ENCODE results near the gene PBX1.
A peak's percentile ranks its signal among the peaks of the same experiment; 100 is the strongest.

PBX1 gene

GRCh38 chr1:164720440-164721227 lies 161.7 kb downstream of the PBX1 start:
- H3K9me3 Mint-ChIP-seq, result peaks cover 12% of the 10 kb centered on the region
- no peak overlapping the region for H3K27ac Mint-ChIP-seq
- peaks cover 13% of the 10 kb centered on the region for H3K4me1 Mint-ChIP-seq
- H3K4me3 Mint-ChIP-seq, result no peak overlapping the region
- ATAC-seq (peak; percentile 40), DNase-seq (no peak)
- no peaks in the 10 kb centered on the region for H3K36me3 Mint-ChIP-seq (ENCODE audit: low read depth)
- H3K27me3 Mint-ChIP-seq, result peaks cover 7% of the 10 kb centered on the region

- Mint-ChIP-seq H3K27me3 (peaks cover 7% of the 10 kb centered on the region), H3K36me3 (ENCODE audit: low read depth) (no peaks in the 10 kb centered on the region), H3K27ac (no peak overlapping the region), H3K4me3 (no peak overlapping the region), H3K9me3 (peaks cover 12% of the 10 kb centered on the region), H3K4me1 (peaks cover 13% of the 10 kb centered on the region)
- ATAC-seq (no peak), DNase-seq (no peak)
Observed at GRCh38 chr1:164721228-164721496, 162.2 kb downstream of the PBX1 start.

- Mint-ChIP-seq H3K4me3 (no peak overlapping the region), H3K9me3 (peaks cover 8% of the 10 kb centered on the region), H3K4me1 (peaks cover 10% of the 10 kb centered on the region), H3K36me3 (ENCODE audit: low read depth) (no peaks in the 10 kb centered on the region), H3K27me3 (peaks cover 6% of the 10 kb centered on the region), H3K27ac (no peak overlapping the region)
- no peak for DNase-seq
- no peak for ATAC-seq
Observed at GRCh38 chr1:164723296-164723798, 164.4 kb downstream of the PBX1 start.

- H3K27ac Mint-ChIP-seq, result no peak overlapping the region
- no peak overlapping the region for H3K4me3 Mint-ChIP-seq
- DNase-seq (no peak), ATAC-seq (no peak)
- H3K9me3 Mint-ChIP-seq, result peaks cover 8% of the 10 kb centered on the region
- H3K4me1 Mint-ChIP-seq, result peaks cover 10% of the 10 kb centered on the region
- no peaks in the 10 kb centered on the region for H3K36me3 Mint-ChIP-seq (ENCODE audit: low read depth)
- H3K27me3 Mint-ChIP-seq, result peaks cover 3% of the 10 kb centered on the region
Observed at GRCh38 chr1:164725401-164725800, 166.4 kb downstream of the PBX1 start.

- Mint-ChIP-seq H3K9me3 (peaks cover 8% of the 10 kb centered on the region), H3K36me3 (ENCODE audit: low read depth) (no peaks in the 10 kb centered on the region), H3K4me3 (no peak overlapping the region), H3K27ac (no peak overlapping the region), H3K27me3 (peaks cover 3% of the 10 kb centered on the region), H3K4me1 (peaks cover 2% of the 10 kb centered on the region)
- no peak for ATAC-seq
- DNase-seq, result no peak
Observed at GRCh38 chr1:164726235-164726634, 167.3 kb downstream of the PBX1 start.

GRCh38 chr1:164728719-164729118 lies 169.7 kb downstream of the PBX1 start:
- H3K27ac Mint-ChIP-seq, result no peak overlapping the region
- H3K27me3 Mint-ChIP-seq, result no peaks in the 10 kb centered on the region
- ATAC-seq (no peak), DNase-seq (no peak)
- no peaks in the 10 kb centered on the region for H3K36me3 Mint-ChIP-seq (ENCODE audit: low read depth)
- H3K4me1 Mint-ChIP-seq, result no peaks in the 10 kb centered on the region
- H3K4me3 Mint-ChIP-seq, result no peak overlapping the region
- H3K9me3 Mint-ChIP-seq, result peaks cover 4% of the 10 kb centered on the region

- Mint-ChIP-seq H3K9me3 (no peaks in the 10 kb centered on the region), H3K27ac (no peak overlapping the region), H3K4me1 (no peaks in the 10 kb centered on the region), H3K4me3 (no peak overlapping the region), H3K36me3 (ENCODE audit: low read depth) (no peaks in the 10 kb centered on the region), H3K27me3 (no peaks in the 10 kb centered on the region)
- DNase-seq (no peak), ATAC-seq (no peak)
Observed at GRCh38 chr1:164731161-164731876, 172.3 kb downstream of the PBX1 start.

GRCh38 chr1:164733070-164733469 lies 174.1 kb downstream of the PBX1 start:
- no peak overlapping the region for H3K4me3 Mint-ChIP-seq
- ATAC-seq (no peak), DNase-seq (no peak)
- no peaks in the 10 kb centered on the region for H3K4me1 Mint-ChIP-seq
- H3K27ac Mint-ChIP-seq, result no peak overlapping the region
- peaks cover 2% of the 10 kb centered on the region for H3K27me3 Mint-ChIP-seq
- no peaks in the 10 kb centered on the region for H3K9me3 Mint-ChIP-seq
- no peaks in the 10 kb centered on the region for H3K36me3 Mint-ChIP-seq (ENCODE audit: low read depth)

GRCh38 chr1:164733734-164734133 lies 174.8 kb downstream of the PBX1 start:
- Mint-ChIP-seq H3K27ac (no peak overlapping the region), H3K9me3 (no peaks in the 10 kb centered on the region), H3K4me1 (no peaks in the 10 kb centered on the region), H3K27me3 (peaks cover 2% of the 10 kb centered on the region), H3K4me3 (no peak overlapping the region), H3K36me3 (ENCODE audit: low read depth) (no peaks in the 10 kb centered on the region)
- ATAC-seq, result no peak
- no peak for DNase-seq

GRCh38 chr1:164735315-164736052 lies 176.5 kb downstream of the PBX1 start:
- no peak for DNase-seq
- no peak overlapping the region for H3K4me3 Mint-ChIP-seq
- no peak overlapping the region for H3K27ac Mint-ChIP-seq
- H3K36me3 Mint-ChIP-seq (ENCODE audit: low read depth), result no peaks in the 10 kb centered on the region
- no peaks in the 10 kb centered on the region for H3K4me1 Mint-ChIP-seq
- ATAC-seq, result no peak
- H3K27me3 Mint-ChIP-seq, result peaks cover 2% of the 10 kb centered on the region
- no peaks in the 10 kb centered on the region for H3K9me3 Mint-ChIP-seq

- no peaks in the 10 kb centered on the region for H3K4me1 Mint-ChIP-seq
- no peaks in the 10 kb centered on the region for H3K36me3 Mint-ChIP-seq (ENCODE audit: low read depth)
- ATAC-seq, result no peak
- H3K27me3 Mint-ChIP-seq, result peaks cover 2% of the 10 kb centered on the region
- no peaks in the 10 kb centered on the region for H3K9me3 Mint-ChIP-seq
- no peak for DNase-seq
- H3K4me3 Mint-ChIP-seq, result no peak overlapping the region
- no peak overlapping the region for H3K27ac Mint-ChIP-seq
Observed at GRCh38 chr1:164736137-164736536, 177.2 kb downstream of the PBX1 start.

GRCh38 chr1:164739189-164739588 lies 180.2 kb downstream of the PBX1 start:
- Mint-ChIP-seq H3K27ac (no peak overlapping the region), H3K4me3 (no peak overlapping the region), H3K9me3 (no peaks in the 10 kb centered on the region), H3K27me3 (peaks cover 2% of the 10 kb centered on the region), H3K36me3 (ENCODE audit: low read depth) (no peaks in the 10 kb centered on the region), H3K4me1 (no peaks in the 10 kb centered on the region)
- ATAC-seq (no peak), DNase-seq (no peak)

- no peaks in the 10 kb centered on the region for H3K4me1 Mint-ChIP-seq
- H3K9me3 Mint-ChIP-seq, result no peaks in the 10 kb centered on the region
- no peak overlapping the region for H3K4me3 Mint-ChIP-seq
- H3K36me3 Mint-ChIP-seq (ENCODE audit: low read depth), result no peaks in the 10 kb centered on the region
- H3K27ac Mint-ChIP-seq, result no peak overlapping the region
- peaks cover 2% of the 10 kb centered on the region for H3K27me3 Mint-ChIP-seq
- ATAC-seq, result no peak
- no peak for DNase-seq
Observed at GRCh38 chr1:164740000-164740526, 181.1 kb downstream of the PBX1 start.

- no peaks in the 10 kb centered on the region for H3K9me3 Mint-ChIP-seq
- H3K4me1 Mint-ChIP-seq, result no peaks in the 10 kb centered on the region
- H3K36me3 Mint-ChIP-seq (ENCODE audit: low read depth), result no peaks in the 10 kb centered on the region
- H3K27ac Mint-ChIP-seq, result no peak overlapping the region
- ATAC-seq (no peak), DNase-seq (no peak)
- H3K27me3 Mint-ChIP-seq, result no peaks in the 10 kb centered on the region
- H3K4me3 Mint-ChIP-seq, result no peak overlapping the region
Observed at GRCh38 chr1:164742745-164743144, 183.8 kb downstream of the PBX1 start.

GRCh38 chr1:164743976-164744375 lies 185.0 kb downstream of the PBX1 start:
- Mint-ChIP-seq H3K4me3 (no peak overlapping the region), H3K9me3 (no peaks in the 10 kb centered on the region), H3K27me3 (no peaks in the 10 kb centered on the region), H3K36me3 (ENCODE audit: low read depth) (no peaks in the 10 kb centered on the region), H3K27ac (no peak overlapping the region), H3K4me1 (no peaks in the 10 kb centered on the region)
- DNase-seq (no peak), ATAC-seq (no peak)

Measured in activated naive CD8-positive, alpha-beta T cell treated with anti-CD3 and anti-CD28 coated beads, Interleukin-2, amount 50 U/mL, for 24 hours (primary cell).